SK-N-SH (cell line): ENCODE measurements around the gene HAND2.
A peak's percentile ranks its signal among the peaks of the same experiment; 100 is the strongest.

Source experiments
- CHD2 ChIP-seq: fragments of 150-350 bp; IDR thresholded peaks from 2 replicates; pipeline ENCODE4 v1.6.1; 2018; ENCODE audit warnings: low read length; ENCODE audit not compliant: partially characterized antibody
- EZH2phosphoT487 ChIP-seq: fragments of 200-600 bp; sonication (generic); IDR thresholded peaks from 2 replicates; pipeline ENCODE4 v1.6.1; 2017; ENCODE audit warnings: low read depth, mixed run types, mild to moderate bottlenecking, antibody characterized with exemption, moderate library complexity, borderline replicate concordance
- GATA2 ChIP-seq: sonication (generic); formaldehyde crosslinking; IDR thresholded peaks from 2 replicates; pipeline ENCODE4 v1.5.0; 2020; ENCODE audit warnings: mild to moderate bottlenecking, missing genetic modification reagents
- JUND ChIP-seq: IDR thresholded peaks from 2 replicates; pipeline ENCODE4 v1.4.0; 2012
- POLR2AphosphoS5 ChIP-seq: IDR thresholded peaks from 2 replicates; pipeline ENCODE4 v1.6.1; 2012; ENCODE audit warnings: low read depth, low read length
- RAD21 ChIP-seq: IDR thresholded peaks from 2 replicates; pipeline ENCODE4 v1.6.1; 2012; ENCODE audit warnings: mild to moderate bottlenecking, low read length
- REST ChIP-seq: IDR thresholded peaks from 2 replicates; pipeline ENCODE4 v1.6.1; 2012; ENCODE audit warnings: mild to moderate bottlenecking, low read depth, low read length, moderate library complexity
- RXRA ChIP-seq: IDR thresholded peaks from 2 replicates; pipeline ENCODE4 v1.4.0; 2012; ENCODE audit warnings: low read depth, mild to moderate bottlenecking, borderline replicate concordance
- SMC3 ChIP-seq: IDR thresholded peaks from 2 replicates; pipeline ENCODE4 v1.6.1; 2012; ENCODE audit warnings: low read depth, low read length, improper control_type of control experiment
- TCF12 ChIP-seq: IDR thresholded peaks from 2 replicates; pipeline ENCODE4 v1.4.0; 2012
- TF ChIP-seq, protein P1 (sequence below): IDR thresholded peaks from 2 replicates; pipeline ENCODE4 v1.4.0; 2012; ENCODE audit warnings: low read depth
- TF ChIP-seq, protein P2 (sequence below): IDR thresholded peaks from 2 replicates; pipeline ENCODE4 v1.4.0; 2012; ENCODE audit warnings: low read depth, borderline replicate concordance
- TF ChIP-seq, protein P3 (sequence below): fragments of 200-600 bp; sonication (generic); IDR thresholded peaks from 2 replicates; pipeline ENCODE4 v1.6.1; 2017; ENCODE audit warnings: antibody characterized with exemption, mild to moderate bottlenecking, moderate library complexity
- TF ChIP-seq, protein P4 (sequence below): fragments of 150-350 bp; IDR thresholded peaks from 2 replicates; pipeline ENCODE4 v1.6.1; 2017; ENCODE audit warnings: antibody characterized with exemption, low read length, low read depth, borderline replicate concordance

DNA sequence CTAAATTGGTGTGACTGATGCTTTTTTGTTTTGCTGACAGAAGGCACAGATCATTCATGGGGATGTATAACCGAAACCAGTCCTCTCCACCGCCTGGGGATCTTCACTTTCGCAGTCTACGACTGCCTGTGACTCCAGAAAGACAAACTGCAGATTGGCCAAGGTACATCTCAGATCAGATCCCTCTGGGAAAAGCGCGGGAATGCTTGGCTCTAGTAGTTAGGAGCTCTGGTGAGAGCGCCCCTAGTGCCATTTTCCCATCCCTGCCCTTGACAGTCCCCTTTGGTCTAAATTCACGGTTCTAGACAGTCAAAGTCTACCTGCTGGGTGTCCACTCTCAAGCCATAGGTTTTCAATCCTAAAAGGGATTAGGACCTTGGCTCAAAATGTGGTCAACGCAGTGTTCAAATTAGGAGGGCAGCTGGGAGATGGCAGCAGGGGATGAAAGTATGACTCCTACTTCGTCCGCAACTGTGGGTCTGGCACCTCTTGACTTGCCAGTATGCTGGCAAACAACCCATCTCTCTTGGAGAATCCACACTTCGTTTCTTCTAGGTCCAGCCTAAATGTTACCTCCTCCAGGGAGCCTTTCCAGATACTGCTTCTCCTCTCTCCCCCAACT, 6.9 kb upstream of the HAND2 start:
- TF ChIP-seq, protein P1, sequence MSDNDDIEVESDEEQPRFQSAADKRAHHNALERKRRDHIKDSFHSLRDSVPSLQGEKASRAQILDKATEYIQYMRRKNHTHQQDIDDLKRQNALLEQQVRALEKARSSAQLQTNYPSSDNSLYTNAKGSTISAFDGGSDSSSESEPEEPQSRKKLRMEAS = peak; percentile 86
- TF ChIP-seq, protein P2, sequence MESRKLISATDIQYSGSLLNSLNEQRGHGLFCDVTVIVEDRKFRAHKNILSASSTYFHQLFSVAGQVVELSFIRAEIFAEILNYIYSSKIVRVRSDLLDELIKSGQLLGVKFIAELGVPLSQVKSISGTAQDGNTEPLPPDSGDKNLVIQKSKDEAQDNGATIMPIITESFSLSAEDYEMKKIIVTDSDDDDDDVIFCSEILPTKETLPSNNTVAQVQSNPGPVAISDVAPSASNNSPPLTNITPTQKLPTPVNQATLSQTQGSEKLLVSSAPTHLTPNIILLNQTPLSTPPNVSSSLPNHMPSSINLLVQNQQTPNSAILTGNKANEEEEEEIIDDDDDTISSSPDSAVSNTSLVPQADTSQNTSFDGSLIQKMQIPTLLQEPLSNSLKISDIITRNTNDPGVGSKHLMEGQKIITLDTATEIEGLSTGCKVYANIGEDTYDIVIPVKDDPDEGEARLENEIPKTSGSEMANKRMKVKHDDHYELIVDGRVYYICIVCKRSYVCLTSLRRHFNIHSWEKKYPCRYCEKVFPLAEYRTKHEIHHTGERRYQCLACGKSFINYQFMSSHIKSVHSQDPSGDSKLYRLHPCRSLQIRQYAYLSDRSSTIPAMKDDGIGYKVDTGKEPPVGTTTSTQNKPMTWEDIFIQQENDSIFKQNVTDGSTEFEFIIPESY = no peak
- TF ChIP-seq JUND = no peak
- TF ChIP-seq, protein P3, sequence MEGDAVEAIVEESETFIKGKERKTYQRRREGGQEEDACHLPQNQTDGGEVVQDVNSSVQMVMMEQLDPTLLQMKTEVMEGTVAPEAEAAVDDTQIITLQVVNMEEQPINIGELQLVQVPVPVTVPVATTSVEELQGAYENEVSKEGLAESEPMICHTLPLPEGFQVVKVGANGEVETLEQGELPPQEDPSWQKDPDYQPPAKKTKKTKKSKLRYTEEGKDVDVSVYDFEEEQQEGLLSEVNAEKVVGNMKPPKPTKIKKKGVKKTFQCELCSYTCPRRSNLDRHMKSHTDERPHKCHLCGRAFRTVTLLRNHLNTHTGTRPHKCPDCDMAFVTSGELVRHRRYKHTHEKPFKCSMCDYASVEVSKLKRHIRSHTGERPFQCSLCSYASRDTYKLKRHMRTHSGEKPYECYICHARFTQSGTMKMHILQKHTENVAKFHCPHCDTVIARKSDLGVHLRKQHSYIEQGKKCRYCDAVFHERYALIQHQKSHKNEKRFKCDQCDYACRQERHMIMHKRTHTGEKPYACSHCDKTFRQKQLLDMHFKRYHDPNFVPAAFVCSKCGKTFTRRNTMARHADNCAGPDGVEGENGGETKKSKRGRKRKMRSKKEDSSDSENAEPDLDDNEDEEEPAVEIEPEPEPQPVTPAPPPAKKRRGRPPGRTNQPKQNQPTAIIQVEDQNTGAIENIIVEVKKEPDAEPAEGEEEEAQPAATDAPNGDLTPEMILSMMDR = peak; percentile 76
- no peak for TF ChIP-seq EZH2phosphoT487
- no peak for TF ChIP-seq RXRA
- peak; percentile 50; the same call in 1 of the 2 replicates for TF ChIP-seq REST
- TF ChIP-seq, protein P4, sequence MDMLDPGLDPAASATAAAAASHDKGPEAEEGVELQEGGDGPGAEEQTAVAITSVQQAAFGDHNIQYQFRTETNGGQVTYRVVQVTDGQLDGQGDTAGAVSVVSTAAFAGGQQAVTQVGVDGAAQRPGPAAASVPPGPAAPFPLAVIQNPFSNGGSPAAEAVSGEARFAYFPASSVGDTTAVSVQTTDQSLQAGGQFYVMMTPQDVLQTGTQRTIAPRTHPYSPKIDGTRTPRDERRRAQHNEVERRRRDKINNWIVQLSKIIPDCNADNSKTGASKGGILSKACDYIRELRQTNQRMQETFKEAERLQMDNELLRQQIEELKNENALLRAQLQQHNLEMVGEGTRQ = no peak
- no peak for TF ChIP-seq GATA2
- peak; percentile 42; the same call in 1 of the 2 replicates for TF ChIP-seq TCF12
- 0 out of 2 replicates have a peak, but pooled peaks have one; percentile 9 for TF ChIP-seq SMC3
- no peak for TF ChIP-seq CHD2
- TF ChIP-seq POLR2AphosphoS5 = peak; percentile 66
- TF ChIP-seq RAD21 = peak; percentile 42
